Measurements from ENCODE around the gene CTNNA3.

GRCh38 chr10:67072654-67073053, 623.3 kb downstream of the CTNNA3 start:
- TF ChIP-seq CTCF (IDR thresholded peaks at IDR 0.05; ENCODE audit: extremely low read depth in 1 of 2, insufficient read depth in 1 of 2, low read depth in 1 of 2, low read length in 2 of 2) (no peak), POLR2A (IDR thresholded peaks at IDR 0.05; ENCODE audit: low read depth, low read length) (no peak), GATA2 (IDR thresholded peaks at IDR 0.05; ENCODE audit: insufficient read depth, insufficient read length, low read depth, low read length) (no peak), POLR2AphosphoS5 (IDR thresholded peaks at IDR 0.05; ENCODE audit: insufficient read depth, low read depth, low read length) (no peak), EZH2 (IDR thresholded peaks at IDR 0.05; ENCODE audit: borderline replicate concordance, low read depth, low read length, severe bottlenecking) (no peak)
